Fibroblast of skin of right quadriceps (primary cell): Measurements from ENCODE around the gene KPNA3.
A peak's percentile ranks its signal among the peaks of the same experiment; 100 is the strongest.
"Not testable (repeated sequence)": the region's sequence is repeated elsewhere in the genome, so short reads cannot be mapped to it uniquely, and the experiment has no call there.

Source experiments
- DNase-seq: peaks from one replicate; pipeline ENCODE4 v3.0.0-alpha.2; 2013

Gene KPNA3

GRCh38 chr13:49739498-49740187, 52.8 kb downstream of the KPNA3 start:
- no peak for DNase-seq

- no peak for DNase-seq
These were observed 59.1 kb downstream of the KPNA3 start for GRCh38 chr13:49733181-49733951.

GRCh38 chr13:49731766-49732165, 60.7 kb downstream of the KPNA3 start:
- DNase-seq, result peak; percentile 73

- DNase-seq, result no peak
These were observed 75.9 kb downstream of the KPNA3 start for GRCh38 chr13:49716615-49717014.

- no peak for DNase-seq
These were observed 77.7 kb downstream of the KPNA3 start for GRCh38 chr13:49714757-49715156.

GRCh38 chr13:49711218-49711863, 81.1 kb downstream of the KPNA3 start:
- DNase-seq, result peak; percentile 7

GRCh38 chr13:49704264-49704663, 88.2 kb downstream of the KPNA3 start:
- DNase-seq, result not testable (repeated sequence)

- DNase-seq, result no peak
These were observed 91.0 kb downstream of the KPNA3 start for GRCh38 chr13:49701491-49701890.

- no peak for DNase-seq
These were observed 95.0 kb downstream of the KPNA3 start for GRCh38 chr13:49697468-49697867.

- DNase-seq, result no peak
These were observed 98.0 kb downstream of the KPNA3 start for GRCh38 chr13:49694446-49694845.

- DNase-seq, result no peak
These were observed 98.6 kb downstream of the KPNA3 start for GRCh38 chr13:49693877-49694276.

- DNase-seq, result peak; percentile 67
These were observed 99.2 kb downstream of the KPNA3 start for GRCh38 chr13:49693191-49693733.

GRCh38 chr13:49690995-49691784, 101.3 kb downstream of the KPNA3 start, which contains the start of gene EBPL:
Gene EBPL, minus strand, starts transcription at chr13:49691486. Its CDS starts 62 bp downstream, at chr13:49691424.
- DNase-seq, result peak; percentile 92

- DNase-seq, result peak; percentile 53
These were observed 102.1 kb downstream of the KPNA3 start for GRCh38 chr13:49690133-49690994.

- no peak for DNase-seq
These were observed 109.0 kb downstream of the KPNA3 start for GRCh38 chr13:49683489-49683888.

- peak; percentile 72 for DNase-seq
These were observed 110.5 kb downstream of the KPNA3 start for GRCh38 chr13:49681842-49682435.

- no peak for DNase-seq
These were observed 113.2 kb downstream of the KPNA3 start for GRCh38 chr13:49679246-49679645.

GRCh38 chr13:49678191-49678914, 114.1 kb downstream of the KPNA3 start:
- no peak for DNase-seq

GRCh38 chr13:49676581-49677298, 115.7 kb downstream of the KPNA3 start:
- no peak for DNase-seq

- no peak for DNase-seq
These were observed 121.7 kb downstream of the KPNA3 start for GRCh38 chr13:49670828-49671227.
